Spleen (tissue), 11 donors: ENCODE measurements around the gene HOXD10. TPM values are rescaled to one million over a fixed set of nuclear protein-coding genes. Genes with fewer than 3 reads are reported as not detected.

Experiments used
- DNase-seq: peaks from one replicate; pipeline ENCODE4 v3.0.0-alpha.2; 2020
- H3K27ac ChIP-seq, 8 donors: fragments of 200-600 bp; sonication (generic) in 7 of 8; 1 replicate in 4 of 8; 2 replicates in 4 of 8; pipeline versions ENCODE4 v1.5.0 to v1.8.0; 2016 to 2021; ENCODE audit warnings: inconsistent platforms in 4 of 8, mild to moderate bottlenecking in 4 of 8, moderate library complexity in 1 of 8
- H3K27me3 ChIP-seq, 7 donors: fragments of 200-600 bp; sonication (generic) in 6 of 7; replicated peaks in 1 of 7; 1 replicate in 4 of 7; 2 replicates in 3 of 7; pipeline versions ENCODE4 v1.5.0 to v1.8.0; 2016 to 2021; ENCODE audit warnings: inconsistent platforms in 3 of 7, mild to moderate bottlenecking in 1 of 7
- H3K36me3 ChIP-seq, 6 donors: fragments of 200-600 bp; sonication (generic) in 5 of 6; 1 replicate in 4 of 6; 2 replicates in 2 of 6; pipeline versions ENCODE4 v1.5.0 to v1.8.0; 2016 to 2021; ENCODE audit warnings: inconsistent platforms in 2 of 6
- H3K4me1 ChIP-seq, 6 donors: fragments of 200-600 bp; sonication (generic) in 5 of 6; 1 replicate in 3 of 6; 2 replicates in 3 of 6; pipeline versions ENCODE4 v1.5.0 to v1.8.0; 2016 to 2021; ENCODE audit warnings: inconsistent platforms in 3 of 6
- H3K4me3 ChIP-seq, 8 donors: fragments of 200-600 bp; sonication (generic) in 7 of 8; 1 replicate in 4 of 8; 2 replicates in 4 of 8; pipeline versions ENCODE4 v1.5.0 to v1.8.0; 2016 to 2021; ENCODE audit warnings: inconsistent platforms in 4 of 8, mild to moderate bottlenecking in 4 of 8, moderate library complexity in 2 of 8
- H3K9me3 ChIP-seq, 8 donors: fragments of 200-600 bp; sonication (generic) in 7 of 8; 1 replicate in 4 of 8; 2 replicates in 4 of 8; pipeline versions ENCODE4 v1.5.0 to v1.8.0; 2016 to 2021; ENCODE audit warnings: inconsistent platforms in 4 of 8
- CTCF ChIP-seq, 11 experiments: fragments of 200-600 bp in 7 of 11; fragments of 450-650 bp in 4 of 11; sonication (generic) in 4 of 11; IDR thresholded peaks in 8 of 11; conservative IDR thresholded peaks in 3 of 11; 1 replicate in 7 of 11; 2 replicates in 4 of 11; pipeline versions ENCODE4 v1.4.0 to v1.8.0; 2016 to 2021; ENCODE audit warnings: antibody characterized with exemption in 11 of 11, inconsistent platforms in 4 of 11, mild to moderate bottlenecking in 1 of 11
- POLR2A ChIP-seq, 3 donors: fragments of 450-650 bp; IDR thresholded peaks; one replicate each; pipeline ENCODE4 v1.5.1; 2017; ENCODE audit warnings: antibody characterized with exemption in 3 of 3, mild to moderate bottlenecking in 1 of 3
- POLR2AphosphoS5 ChIP-seq, 3 donors: sonication (generic); formaldehyde crosslinking; IDR thresholded peaks; one replicate each; pipeline ENCODE4 v1.5.1; 2017; ENCODE audit warnings: antibody characterized with exemption in 3 of 3
- WGBS, 5 donors: extraction: QIAGEN DNeasy Blood & Tissue Kit in 3 of 5; methylation state at CpG; one replicate each; pipeline versions ENCODE4 v1.1.5 to v1.1.7; 2013 to 2018; 5-methylcytosine and 5-hydroxymethylcytosine counted together
- intact Hi-C: fragments of 100-400 bp; cut with DNase I; formaldehyde crosslinking; loops from one replicate; pipeline ENCODE4 v1.15.0; 2023; ENCODE audit warnings: low total_unique reads
- polyA plus RNA-seq, 3 donors: library from polyadenylated mRNA; stranded (reverse); fragments of 200-250 nt; gene quantifications; one replicate each; pipeline ENCODE4 v1.2.1, GENCODE V29; 2013
- total RNA-seq, 7 donors: library from RNA; depleted of rRNA in 3 of 7; stranded (reverse); fragments of >200 nt in 3 of 7; fragmentation: NEBNext Ultra II Directional in 4 of 7; extraction: Animal tissue kit (Norgen Biotek cat#: 25700) in 4 of 7; gene quantifications; one replicate each; pipeline versions ENCODE4 v1.1.0 to v1.2.1, GENCODE V29; 2016 to 2021
- donor health status: healthy with polysubstance abuse.
- donor health status: DM: no; HTN: no; CAD: no; lungs with moderate emphysema.
- donor health status: DM: no; HTN: no; CAD: no.
- donor health status: Bipolar disorder and iron deficiency.
- donor health status: healthy.
- donor health status: DM: no; HTN: no; CAD: no.
- donor health status: DM: yes; HTN: yes; CAD: no.

Gene HOXD10
- total and polyA plus RNA-seq, 10 donors = 0.06 TPM; not detected in 9

GRCh38 chr2:176140513-176141317 lies 24.1 kb downstream of the HOXD10 start:
- peak overlapping the region in 7 of 8 donors; percentile 73 to 93 (median 86) for H3K27ac ChIP-seq
- H3K27me3 ChIP-seq = peaks cover 0 to 100% (median 63%) of the 10 kb centered on the region in 7 donors
- peak overlapping the region; percentile 22 to 67 (median 38) for H3K4me3 ChIP-seq
- H3K9me3 ChIP-seq = no peaks in the 10 kb centered on the region
- TF ChIP-seq POLR2A (IDR thresholded peaks at IDR 0.05) (no peak), CTCF (IDR thresholded peaks at IDR 0.05 in 8 of 11, conservative IDR thresholded peaks at IDR 0.05 in 3 of 11) (peak; percentile 73 to 95 (median 84)), POLR2AphosphoS5 (IDR thresholded peaks at IDR 0.05) (peak in 2 of 3 donors; percentile 69 to 73)
- intact Hi-C loops = loop anchor here (5.0 kb wide), 1 partner anchor 412 kb away; no protein-coding TSS in a partner anchor
- peak; percentile 90 for DNase-seq
- H3K36me3 ChIP-seq = no peaks in the 10 kb centered on the region
- WGBS, 5 donors = 7 to 10% (median 8%) methylated on average over 32 to 48 of the region's 48 CpGs
- H3K4me1 ChIP-seq = peaks cover 7 to 42% (median 31%) of the 10 kb centered on the region in 6 donors

- Histone ChIP-seq H3K4me1 (peaks cover 7 to 27% (median 21%) of the 10 kb centered on the region in 6 donors), H3K36me3 (no peaks in the 10 kb centered on the region), H3K4me3 (no peak overlapping the region), H3K27ac (no peak overlapping the region), H3K9me3 (no peaks in the 10 kb centered on the region), H3K27me3 (peaks cover 0 to 100% (median 51%) of the 10 kb centered on the region in 7 donors)
- intact Hi-C loops = loop anchor here (2.0 to 5.0 kb wide), 2 partner anchors 313 to 410 kb away; no protein-coding TSS in a partner anchor
- 78 to 92% (median 85%) methylated on average over 2 of the region's 2 CpGs for WGBS, 5 donors
- DNase-seq = no peak
- TF ChIP-seq POLR2A (IDR thresholded peaks at IDR 0.05) (no peak), CTCF (IDR thresholded peaks at IDR 0.05 in 8 of 11, conservative IDR thresholded peaks at IDR 0.05 in 3 of 11) (no peak), POLR2AphosphoS5 (IDR thresholded peaks at IDR 0.05) (no peak)
Observed at GRCh38 chr2:176142281-176142680, 25.7 kb downstream of the HOXD10 start.

- Histone ChIP-seq H3K27ac (no peak overlapping the region), H3K9me3 (no peaks in the 10 kb centered on the region), H3K36me3 (no peaks in the 10 kb centered on the region), H3K27me3 (peaks cover 0 to 100% (median 49%) of the 10 kb centered on the region in 7 donors), H3K4me1 (peaks cover 0 to 21% (median 8%) of the 10 kb centered on the region in 6 donors), H3K4me3 (no peak overlapping the region)
- intact Hi-C loops = no loop called here
- 56 to 63% (median 60%) methylated on average over 4 of the region's 4 CpGs for WGBS, 5 donors
- TF ChIP-seq POLR2AphosphoS5 (IDR thresholded peaks at IDR 0.05) (no peak), POLR2A (IDR thresholded peaks at IDR 0.05) (no peak), CTCF (IDR thresholded peaks at IDR 0.05 in 8 of 11, conservative IDR thresholded peaks at IDR 0.05 in 3 of 11) (no peak)
- no peak for DNase-seq
Observed at GRCh38 chr2:176145085-176145969, 28.7 kb downstream of the HOXD10 start.
